Activated naive CD4-positive, alpha-beta T cell treated with anti-CD3 and anti-CD28 coated beads, Interleukin-2, amount 50 U/mL, for 24 hours (primary cell): ENCODE data around the gene C2orf76.
"Not testable (repeated sequence)": the region's sequence is repeated elsewhere in the genome, so short reads cannot be mapped to it uniquely, and the experiment has no call there.

Source experiments
- H3K27ac Mint-ChIP-seq: one replicate; pipeline ENCODE4 v1.8.0; 2021; ENCODE audit warnings: mild to moderate bottlenecking, mixed read lengths
- H3K27me3 Mint-ChIP-seq: one replicate; pipeline ENCODE4 v1.8.0; 2021; ENCODE audit warnings: mixed read lengths
- H3K36me3 Mint-ChIP-seq: one replicate; pipeline ENCODE4 v1.8.0; 2021; ENCODE audit warnings: mixed read lengths
- H3K4me1 Mint-ChIP-seq: one replicate; pipeline ENCODE4 v1.8.0; 2021; ENCODE audit warnings: mixed read lengths
- H3K4me3 Mint-ChIP-seq: one replicate; pipeline ENCODE4 v1.8.0; 2021; ENCODE audit warnings: mild to moderate bottlenecking, mixed read lengths
- H3K9me3 Mint-ChIP-seq: one replicate; pipeline ENCODE4 v1.8.0; 2021; ENCODE audit warnings: mixed read lengths

Gene C2orf76

DNA sequence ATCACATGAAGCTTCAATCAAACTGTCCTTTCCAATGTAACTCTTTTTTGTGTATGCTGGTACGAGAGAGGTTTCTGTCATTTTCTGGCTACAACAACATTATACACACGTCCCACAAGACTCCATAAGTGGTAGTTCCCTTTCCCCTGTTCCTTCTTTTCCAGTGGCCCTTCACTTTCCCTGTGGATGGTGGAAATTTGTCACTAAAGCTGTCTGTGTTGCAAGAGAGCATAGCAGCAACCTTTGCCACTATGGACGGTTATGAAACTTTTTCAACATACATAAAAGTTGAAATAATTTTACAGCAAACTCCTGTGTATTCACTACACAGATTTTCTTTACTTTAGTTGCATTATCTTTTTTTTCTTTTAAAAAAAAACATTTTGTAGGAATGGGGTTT lies 18.8 kb upstream of the C2orf76 start:
- H3K27ac Mint-ChIP-seq = no peak overlapping the region

GRCh38 chr2:119384971-119385370 lies 18.3 kb upstream of the C2orf76 start:
- no peaks in the 10 kb centered on the region for H3K4me1 Mint-ChIP-seq
- H3K27ac Mint-ChIP-seq = no peak overlapping the region
- no peaks in the 10 kb centered on the region for H3K9me3 Mint-ChIP-seq
- H3K36me3 Mint-ChIP-seq = no peaks in the 10 kb centered on the region
- no peaks in the 10 kb centered on the region for H3K27me3 Mint-ChIP-seq
- H3K4me3 Mint-ChIP-seq = no peak overlapping the region

More for the DNA sequence above, 18.8 kb upstream of the C2orf76 start:
- Mint-ChIP-seq H3K4me3 (no peak overlapping the region), H3K36me3 (no peaks in the 10 kb centered on the region), H3K9me3 (no peaks in the 10 kb centered on the region), H3K27me3 (no peaks in the 10 kb centered on the region), H3K4me1 (no peaks in the 10 kb centered on the region)

- Mint-ChIP-seq H3K27me3 (no peaks in the 10 kb centered on the region), H3K27ac (no peak overlapping the region), H3K36me3 (no peaks in the 10 kb centered on the region), H3K9me3 (no peaks in the 10 kb centered on the region), H3K4me1 (no peaks in the 10 kb centered on the region), H3K4me3 (no peak overlapping the region)
These were observed 16.9 kb upstream of the C2orf76 start for GRCh38 chr2:119383410-119384140.

- Mint-ChIP-seq H3K27ac (no peak overlapping the region), H3K27me3 (no peaks in the 10 kb centered on the region), H3K4me1 (no peaks in the 10 kb centered on the region)
These were observed 11.9 kb upstream of the C2orf76 start for GRCh38 chr2:119378566-119378965.

GRCh38 chr2:119377993-119378345 lies 11.3 kb upstream of the C2orf76 start:
- H3K27me3 Mint-ChIP-seq = no peaks in the 10 kb centered on the region
- H3K9me3 Mint-ChIP-seq = no peaks in the 10 kb centered on the region
- peaks cover 18% of the 10 kb centered on the region for H3K36me3 Mint-ChIP-seq
- no peak overlapping the region for H3K27ac Mint-ChIP-seq
- H3K4me3 Mint-ChIP-seq = no peak overlapping the region
- H3K4me1 Mint-ChIP-seq = no peaks in the 10 kb centered on the region

More at GRCh38 chr2:119378566-119378965, 11.9 kb upstream of the C2orf76 start:
- Mint-ChIP-seq H3K4me3 (no peak overlapping the region), H3K9me3 (no peaks in the 10 kb centered on the region), H3K36me3 (peaks cover 13% of the 10 kb centered on the region)

GRCh38 chr2:119377294-119377992 lies 10.8 kb upstream of the C2orf76 start:
- no peaks in the 10 kb centered on the region for H3K9me3 Mint-ChIP-seq
- H3K27me3 Mint-ChIP-seq = no peaks in the 10 kb centered on the region

DNA sequence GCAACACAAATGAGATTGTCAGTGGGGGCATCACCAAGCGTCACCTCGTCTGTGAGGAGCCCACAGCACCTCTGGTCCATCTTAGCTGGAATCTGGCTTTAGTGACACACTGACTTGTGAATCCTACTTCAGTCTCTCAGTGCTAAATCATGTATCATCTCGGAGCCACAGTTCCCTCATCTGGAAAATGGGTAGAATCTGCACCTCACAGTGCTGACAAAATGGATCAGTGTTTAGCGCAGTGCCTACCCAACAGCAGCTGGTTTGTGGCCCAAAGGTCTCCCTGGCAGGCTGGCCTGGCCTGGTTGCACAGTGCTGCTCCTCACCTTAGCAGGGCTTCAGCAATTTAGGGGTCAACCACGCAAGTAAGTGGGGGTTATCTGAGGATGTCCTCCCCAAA lies 10.2 kb upstream of the C2orf76 start:
- H3K9me3 Mint-ChIP-seq = no peaks in the 10 kb centered on the region
- peaks cover 30% of the 10 kb centered on the region for H3K36me3 Mint-ChIP-seq
- no peaks in the 10 kb centered on the region for H3K4me1 Mint-ChIP-seq
- no peak overlapping the region for H3K4me3 Mint-ChIP-seq
- H3K27ac Mint-ChIP-seq = no peak overlapping the region
- no peaks in the 10 kb centered on the region for H3K27me3 Mint-ChIP-seq

More at GRCh38 chr2:119377294-119377992, 10.8 kb upstream of the C2orf76 start:
- Mint-ChIP-seq H3K36me3 (peaks cover 24% of the 10 kb centered on the region), H3K27ac (no peak overlapping the region), H3K4me1 (no peaks in the 10 kb centered on the region), H3K4me3 (no peak overlapping the region)

- not testable (repeated sequence) for H3K4me3 Mint-ChIP-seq, H3K4me1 Mint-ChIP-seq, H3K27ac Mint-ChIP-seq, H3K9me3 Mint-ChIP-seq, H3K27me3 Mint-ChIP-seq
- H3K36me3 Mint-ChIP-seq = peaks cover 32% of the 10 kb centered on the region
These were observed 9.8 kb upstream of the C2orf76 start for GRCh38 chr2:119376406-119376805.

- H3K27ac Mint-ChIP-seq, H3K4me1 Mint-ChIP-seq, H3K27me3 Mint-ChIP-seq, H3K4me3 Mint-ChIP-seq, H3K9me3 Mint-ChIP-seq: not testable (repeated sequence)
- H3K36me3 Mint-ChIP-seq = peaks cover 45% of the 10 kb centered on the region
These were observed 7.5 kb upstream of the C2orf76 start for GRCh38 chr2:119373907-119374745.

DNA sequence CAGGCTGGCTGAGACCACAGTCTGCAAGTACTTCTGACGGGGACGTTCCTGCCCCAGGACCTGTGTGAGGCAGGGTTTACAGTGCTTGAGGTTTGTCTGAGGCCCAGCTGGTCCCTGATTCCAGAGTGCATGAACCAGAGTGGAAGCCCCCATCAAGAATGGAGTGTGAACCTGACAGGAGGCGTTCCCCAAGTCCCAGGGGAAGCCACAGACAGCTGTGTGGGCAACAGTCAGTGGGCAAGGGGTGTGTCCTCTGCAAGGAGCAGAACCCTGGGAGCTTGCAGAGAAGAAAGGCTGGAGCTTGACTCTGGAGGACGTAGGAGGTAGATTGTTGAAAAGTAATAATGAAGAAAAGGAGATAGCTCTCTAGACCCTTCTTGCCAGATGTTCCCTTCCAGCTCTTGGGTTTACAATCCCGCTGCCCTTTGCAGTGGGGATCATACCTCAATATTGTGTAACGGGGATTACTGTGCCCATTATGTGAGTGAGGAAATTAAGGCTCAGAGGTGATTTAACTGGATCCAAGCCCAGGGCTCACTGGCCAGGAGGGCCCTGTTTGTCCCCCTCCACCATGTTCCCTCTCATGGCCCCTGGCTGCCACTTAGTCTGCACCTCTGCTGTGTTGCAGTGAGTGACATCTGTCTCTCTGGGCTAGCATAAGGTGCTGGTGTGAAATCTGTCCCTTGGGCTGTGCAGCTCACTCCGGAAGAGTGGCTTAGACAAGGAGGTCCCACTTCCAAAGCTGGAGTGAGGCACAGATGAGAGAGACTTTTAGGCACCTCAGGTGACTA lies 6.3 kb upstream of the C2orf76 start:
- Mint-ChIP-seq H3K9me3 (no peaks in the 10 kb centered on the region), H3K36me3 (peaks cover 45% of the 10 kb centered on the region), H3K4me1 (peaks cover 15% of the 10 kb centered on the region), H3K27me3 (no peaks in the 10 kb centered on the region), H3K4me3 (no peak overlapping the region), H3K27ac (no peak overlapping the region)

DNA sequence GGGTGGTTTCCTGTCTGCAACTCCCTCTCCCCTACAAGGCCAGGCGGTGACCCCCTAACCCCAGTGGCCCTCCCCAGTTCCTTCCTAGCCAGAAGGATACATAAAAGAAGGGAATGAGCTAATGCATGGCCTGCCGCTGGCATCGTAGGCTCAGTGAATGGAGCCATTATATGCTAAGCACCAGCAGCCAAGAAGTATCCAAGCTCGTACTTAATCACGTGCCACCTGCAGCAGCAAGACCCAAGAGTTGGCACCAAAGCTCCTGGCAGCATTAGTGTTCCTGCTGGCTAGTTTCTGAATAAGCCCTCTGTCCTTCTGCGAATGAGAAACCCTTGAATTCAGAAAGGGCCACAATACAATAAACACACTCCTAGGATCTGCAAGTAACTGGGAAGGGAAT lies 4.5 kb upstream of the C2orf76 start:
- Mint-ChIP-seq H3K4me3 (no peak overlapping the region), H3K9me3 (no peaks in the 10 kb centered on the region), H3K27me3 (no peaks in the 10 kb centered on the region), H3K36me3 (peaks cover 45% of the 10 kb centered on the region), H3K4me1 (peaks cover 18% of the 10 kb centered on the region), H3K27ac (no peak overlapping the region)

GRCh38 chr2:119369845-119370244 lies 3.2 kb upstream of the C2orf76 start:
- no peak overlapping the region for H3K4me3 Mint-ChIP-seq
- no peaks in the 10 kb centered on the region for H3K9me3 Mint-ChIP-seq
- no peak overlapping the region for H3K27ac Mint-ChIP-seq
- H3K36me3 Mint-ChIP-seq = peaks cover 43% of the 10 kb centered on the region
- H3K4me1 Mint-ChIP-seq = peaks cover 31% of the 10 kb centered on the region
- no peaks in the 10 kb centered on the region for H3K27me3 Mint-ChIP-seq

DNA sequence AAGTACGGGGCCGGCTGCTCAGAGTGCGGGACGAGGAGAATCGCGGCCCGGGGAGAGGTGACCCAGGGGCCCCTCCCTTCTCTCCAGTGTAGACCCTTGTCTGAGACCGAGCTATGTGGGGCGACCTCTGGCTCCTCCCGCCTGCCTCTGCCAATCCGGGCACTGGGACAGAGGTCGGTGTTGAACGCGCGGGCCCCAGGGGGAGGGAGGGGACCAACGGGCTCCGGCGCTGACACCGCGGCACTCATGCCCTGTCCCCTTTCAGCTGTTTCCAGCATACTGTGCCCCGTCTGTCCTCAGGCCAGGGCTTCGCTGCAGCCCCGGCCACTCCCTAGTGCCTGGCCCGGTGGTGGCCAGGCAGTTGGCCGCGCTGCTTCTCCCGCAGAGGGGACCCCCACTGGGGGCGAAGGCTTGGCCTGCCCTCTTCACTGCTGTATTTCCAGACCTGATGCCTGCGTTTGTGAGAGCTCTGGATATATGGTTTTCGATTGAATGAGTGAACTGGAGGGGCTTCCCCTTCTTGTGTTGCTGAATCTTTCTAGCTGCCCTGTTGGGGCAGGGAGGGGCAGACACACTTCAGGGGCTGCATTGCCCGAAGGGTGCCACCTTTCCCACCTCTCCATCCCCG lies 952 bp upstream of the C2orf76 start:
- H3K4me3 Mint-ChIP-seq = peak overlapping the region; percentile 96
- peaks cover 23% of the 10 kb centered on the region for H3K36me3 Mint-ChIP-seq
- H3K27me3 Mint-ChIP-seq = no peaks in the 10 kb centered on the region
- peaks cover 48% of the 10 kb centered on the region for H3K4me1 Mint-ChIP-seq
- peak overlapping the region; percentile 89 for H3K27ac Mint-ChIP-seq
- no peaks in the 10 kb centered on the region for H3K9me3 Mint-ChIP-seq

DNA sequence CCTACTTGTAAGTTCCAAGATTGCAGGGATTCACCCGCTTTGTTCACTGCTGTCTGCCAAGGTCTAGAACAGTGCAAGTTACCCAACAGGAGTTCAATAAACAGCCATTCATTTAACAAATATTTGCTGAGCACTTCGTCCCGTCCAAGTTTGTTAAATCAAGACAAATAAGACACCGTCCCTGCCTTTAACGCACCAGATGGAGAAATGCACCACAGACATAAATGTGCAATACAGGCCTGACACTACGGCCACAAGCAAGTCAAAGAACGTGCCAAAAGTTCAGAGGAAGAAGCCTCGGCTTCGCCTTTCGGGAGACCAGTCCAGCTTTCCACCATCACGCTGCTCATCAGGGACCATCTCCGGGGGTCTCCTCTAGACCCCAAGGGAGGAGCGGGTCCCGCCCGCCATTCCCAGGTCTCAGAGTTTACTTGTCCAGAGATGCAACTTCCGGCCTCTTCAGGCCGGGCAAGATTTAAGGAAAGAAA lies 429 bp downstream of the C2orf76 start:
- H3K4me3 Mint-ChIP-seq = peak overlapping the region; percentile 96
- H3K27ac Mint-ChIP-seq = peak overlapping the region; percentile 89
- no peaks in the 10 kb centered on the region for H3K9me3 Mint-ChIP-seq
- H3K27me3 Mint-ChIP-seq = no peaks in the 10 kb centered on the region
- H3K36me3 Mint-ChIP-seq = peaks cover 11% of the 10 kb centered on the region
- H3K4me1 Mint-ChIP-seq = peaks cover 53% of the 10 kb centered on the region

GRCh38 chr2:119365436-119365835 lies 1.2 kb downstream of the C2orf76 start:
- Mint-ChIP-seq H3K4me3 (peak overlapping the region; percentile 96), H3K4me1 (peaks cover 53% of the 10 kb centered on the region), H3K27ac (peak overlapping the region; percentile 89), H3K9me3 (no peaks in the 10 kb centered on the region), H3K27me3 (no peaks in the 10 kb centered on the region), H3K36me3 (peaks cover 5% of the 10 kb centered on the region)
